Measurements from ENCODE around the gene TMEM123.
"Not testable (repeated sequence)": the region's sequence is repeated elsewhere in the genome, so short reads cannot be mapped to it uniquely, and the experiment has no call there.

TMEM123 gene

DNA sequence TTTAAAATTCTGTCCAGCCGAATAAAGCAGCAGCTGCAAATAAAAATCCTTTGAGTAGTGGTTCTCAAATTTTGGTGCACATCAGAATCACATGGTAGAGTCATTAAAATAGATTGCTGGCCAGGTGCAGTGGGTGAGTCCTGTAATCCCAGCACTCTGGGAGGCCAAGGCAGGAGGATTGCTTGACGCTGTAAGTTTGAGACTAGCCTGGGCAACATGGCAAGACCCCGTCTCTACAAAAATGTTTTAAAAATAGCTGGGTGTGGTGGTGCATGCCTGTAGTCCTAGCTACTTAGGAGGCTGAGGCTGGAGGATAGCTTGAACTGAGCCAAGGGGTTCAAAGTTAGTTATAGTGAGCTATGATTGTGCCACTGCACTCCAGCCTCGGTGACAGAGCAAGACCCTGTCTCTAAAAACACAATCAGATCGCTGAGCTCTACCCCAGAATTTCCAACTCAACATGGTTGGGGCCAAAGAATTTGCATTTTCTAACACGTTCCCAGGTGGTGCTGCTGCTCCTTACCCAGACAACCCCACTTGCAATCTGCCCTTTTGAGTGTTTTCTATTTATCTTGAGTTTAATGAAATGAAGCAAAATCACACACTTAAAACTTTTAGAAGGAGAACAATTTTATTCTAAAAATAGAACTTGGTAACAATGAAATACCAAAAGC is 56.7 kb downstream of the TMEM123 start:
- no peak for DNase-seq (ENCODE audit: low read depth in 3 of 3)

DNA sequence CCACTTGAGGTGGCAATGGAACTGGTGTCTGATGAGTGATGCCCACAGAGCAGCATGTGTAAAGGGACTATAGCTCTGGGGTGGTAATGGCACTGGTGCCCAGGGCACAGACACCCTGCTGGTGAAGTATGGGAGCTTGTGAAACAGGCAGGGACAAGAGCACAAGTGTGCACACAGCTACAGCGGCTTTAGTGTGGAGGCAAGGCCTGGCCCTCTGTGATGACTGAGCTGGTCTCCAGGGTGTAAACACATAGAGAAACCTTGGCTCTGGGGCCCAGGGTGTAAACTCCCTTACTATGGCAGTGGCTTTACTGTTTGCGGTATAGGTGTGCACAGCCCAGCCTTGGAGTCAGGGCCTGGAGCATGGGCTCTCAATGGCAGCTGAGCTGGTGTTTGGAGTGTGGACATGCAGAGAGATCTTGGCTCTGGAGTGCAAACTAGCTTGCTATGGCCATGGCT is 59.3 kb downstream of the TMEM123 start:
- no peak for DNase-seq (ENCODE audit: low read depth in 3 of 3)

DNA sequence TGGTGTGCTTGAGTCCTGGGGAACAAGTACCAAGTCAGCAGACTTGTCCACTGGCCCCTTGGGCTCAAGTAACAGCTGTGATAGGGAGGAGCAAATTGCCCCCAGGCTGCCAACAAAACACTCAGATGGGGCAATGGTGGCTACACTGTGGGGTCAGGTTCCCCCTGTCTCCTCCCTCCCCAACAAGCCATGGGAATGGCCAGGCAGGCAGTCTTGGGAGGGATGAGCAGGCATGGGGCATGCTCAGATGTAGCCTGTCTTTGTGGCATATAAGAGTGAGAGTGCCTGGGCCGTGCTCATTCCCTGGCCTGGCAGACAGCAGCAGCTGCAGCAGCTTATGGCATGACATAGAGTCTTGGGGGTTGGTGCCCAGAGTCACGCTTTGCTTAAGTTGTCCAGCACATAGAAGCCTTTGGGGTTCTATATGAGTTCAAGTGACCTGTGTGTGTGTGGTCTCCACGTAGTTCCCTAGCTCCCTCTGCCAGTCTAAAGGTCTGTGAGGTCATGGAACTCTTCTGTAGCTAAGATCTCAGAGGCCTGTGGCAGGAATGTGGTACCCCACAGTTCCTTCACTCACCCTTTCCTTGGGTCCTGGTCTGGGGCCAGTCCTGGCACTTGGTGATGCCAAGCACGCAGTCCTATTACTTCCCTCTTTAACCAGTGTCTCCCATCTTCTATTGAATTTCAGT is 60.9 kb downstream of the TMEM123 start:
- DNase-seq (ENCODE audit: low read depth in 3 of 3) = no peak

DNA sequence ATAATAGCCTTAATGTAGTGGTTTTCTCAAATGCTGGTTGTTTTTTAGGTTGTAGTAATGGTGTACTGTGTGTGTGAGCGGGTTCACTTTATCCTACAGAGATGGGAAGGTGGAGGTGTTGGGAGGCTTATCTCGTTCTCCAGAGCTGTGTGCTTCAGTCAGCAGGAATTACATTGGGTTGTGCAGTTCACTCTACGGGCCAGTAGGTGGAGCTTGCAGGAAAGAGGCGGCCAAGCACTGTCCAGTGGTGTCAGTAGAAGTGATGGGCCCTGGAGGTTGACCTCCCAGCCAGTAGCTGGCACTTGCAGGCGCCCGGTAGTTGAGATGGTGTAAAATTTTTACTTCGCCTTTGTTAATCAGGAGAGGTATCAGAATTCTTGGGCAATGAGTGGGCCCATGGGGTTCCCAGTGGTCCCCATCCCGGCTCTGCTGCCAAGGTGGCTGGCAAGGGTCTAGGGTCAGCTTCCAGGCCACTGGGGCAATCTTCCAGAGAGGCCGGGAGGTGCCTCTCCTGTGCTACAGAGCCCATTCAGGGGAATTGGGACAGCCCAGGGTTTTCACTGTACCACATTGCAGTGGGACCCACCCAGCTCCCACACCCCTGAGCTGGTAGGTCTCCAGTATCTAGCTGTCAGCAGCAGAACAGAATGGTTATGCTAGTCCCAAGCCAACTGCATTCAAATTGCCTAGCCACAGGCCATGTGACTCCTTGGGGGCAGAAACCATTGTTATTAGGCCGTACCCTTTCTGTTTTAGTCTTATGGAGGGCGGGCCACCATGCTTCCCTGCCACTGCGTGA is 61.7 kb downstream of the TMEM123 start:
- peak; percentile 13 to 28 (median 23) for DNase-seq (ENCODE audit: low read depth in 3 of 3)

DNA sequence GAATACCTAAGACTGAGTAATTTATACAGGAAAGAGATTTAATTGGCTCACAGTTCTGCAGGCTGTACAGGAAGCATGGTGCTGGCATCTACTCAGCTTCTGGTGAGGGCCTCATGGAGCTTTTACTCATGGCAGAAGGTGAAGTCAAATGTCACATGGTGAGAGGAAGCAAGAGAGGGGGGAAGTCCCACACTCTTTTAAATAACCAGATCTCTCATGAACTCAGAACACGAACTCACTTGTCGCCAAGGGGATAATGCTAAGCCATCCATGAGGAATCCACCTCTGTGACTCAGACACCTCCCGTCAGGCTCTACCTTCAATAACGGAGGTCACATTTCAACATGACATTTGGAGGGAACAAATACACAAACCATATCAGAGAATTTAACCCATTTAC is 63.3 kb downstream of the TMEM123 start:
- no peak for DNase-seq (ENCODE audit: low read depth in 3 of 3)

DNA sequence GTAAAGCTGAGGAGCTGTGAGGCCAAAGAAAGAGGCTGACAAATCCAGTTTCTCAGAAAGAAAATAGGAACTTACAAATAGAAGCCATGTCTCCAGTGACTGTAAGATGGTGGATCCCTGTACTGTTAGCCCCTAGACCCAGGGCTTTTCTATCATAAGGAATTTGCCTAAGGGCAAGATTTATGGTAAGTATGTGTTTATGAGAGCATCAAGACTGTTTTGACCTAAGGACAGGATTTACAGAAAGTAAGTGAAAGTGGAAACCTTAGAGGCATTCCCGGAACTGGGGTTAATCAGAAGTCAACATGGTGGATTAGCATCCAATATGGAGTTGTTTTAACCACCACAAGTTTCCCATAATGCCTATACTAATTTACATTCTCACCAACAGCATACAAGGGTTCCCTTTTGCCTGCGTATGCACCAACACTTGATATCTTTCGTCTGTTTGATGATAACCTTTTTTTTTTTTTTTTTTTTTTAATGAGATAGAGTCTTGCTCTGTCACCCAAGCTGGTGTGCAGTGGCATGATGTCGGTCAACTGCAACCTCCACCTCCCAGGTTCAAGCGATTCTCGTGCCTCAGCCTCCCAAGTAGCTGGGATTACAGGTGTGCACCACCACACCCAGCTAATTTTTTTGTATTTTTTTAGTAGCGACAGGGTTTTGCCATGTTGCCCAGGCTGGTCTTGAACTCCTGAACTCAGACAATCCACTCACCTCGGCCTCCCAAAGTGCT is 65.4 kb downstream of the TMEM123 start:
- DNase-seq (ENCODE audit: low read depth in 3 of 3) = no peak

DNA sequence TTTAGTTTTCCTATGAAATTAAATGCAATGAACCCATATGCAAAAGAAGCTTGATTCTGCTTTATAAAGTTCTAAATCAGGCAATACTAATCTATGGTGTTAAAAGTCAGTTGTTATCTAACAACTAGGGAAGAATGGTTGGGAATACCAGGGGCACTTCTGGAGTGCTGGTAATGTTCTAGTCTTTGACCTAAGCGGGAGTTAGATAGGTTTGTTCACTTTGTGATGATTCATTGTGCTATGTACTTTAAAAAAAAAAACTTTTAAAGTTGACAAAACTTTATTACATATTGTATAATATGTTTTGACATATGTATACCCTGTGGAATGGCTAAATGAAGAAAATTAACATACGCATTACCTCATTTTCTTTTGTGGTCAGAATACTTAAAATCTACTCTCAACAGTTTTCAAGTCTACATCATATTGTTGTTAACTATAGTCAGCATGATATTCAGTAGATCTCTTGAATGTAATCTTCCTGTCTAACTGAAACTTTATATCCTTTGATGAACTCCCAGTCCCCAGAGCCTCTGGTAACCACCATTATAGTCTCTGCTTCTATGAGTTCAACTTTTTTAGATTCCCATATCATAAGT is 66.3 kb downstream of the TMEM123 start:
- DNase-seq (ENCODE audit: low read depth in 3 of 3) = no peak

DNA sequence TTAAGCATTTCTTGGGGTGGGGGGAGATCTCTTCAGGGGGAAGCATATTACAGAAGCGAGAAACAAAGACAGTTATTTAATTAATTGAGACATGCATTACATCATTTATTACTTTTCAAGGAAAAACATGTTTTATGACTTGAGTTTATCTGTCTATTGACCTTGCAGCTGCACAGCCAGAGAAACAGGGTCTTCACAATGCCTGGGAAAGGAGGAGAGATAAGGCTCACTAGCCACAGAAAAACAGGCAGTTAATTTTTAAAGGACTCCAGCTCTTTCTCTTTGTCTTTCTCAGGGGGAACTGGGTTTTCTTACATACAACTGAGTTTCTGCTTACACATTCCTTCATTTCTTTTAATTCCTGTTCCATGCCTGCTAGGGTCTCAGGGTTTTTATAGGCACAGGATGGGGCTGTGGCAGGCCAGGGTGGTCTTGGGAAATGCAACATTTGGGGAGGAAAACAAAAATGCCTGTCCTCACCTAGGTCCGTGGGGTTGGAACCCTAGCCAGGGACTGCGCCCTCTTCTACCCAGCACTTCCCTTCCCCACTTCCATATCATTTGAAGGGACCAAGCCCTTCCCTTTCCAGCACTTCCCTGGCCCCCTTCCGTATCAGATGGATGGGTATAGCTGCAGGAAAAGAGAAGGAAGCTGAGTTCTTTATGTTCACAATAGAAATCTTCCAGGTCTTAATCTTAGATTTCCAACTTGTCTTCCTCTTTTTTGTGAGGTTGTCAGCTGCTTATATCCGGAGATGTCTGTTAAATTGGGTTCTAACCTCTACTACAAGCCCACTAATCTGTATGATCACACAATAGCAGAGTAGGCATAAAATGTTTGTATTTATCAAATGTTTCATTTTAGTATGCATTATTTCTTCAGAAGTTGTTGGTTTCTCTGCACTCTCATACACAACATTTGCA is 67.2 kb downstream of the TMEM123 start:
- DNase-seq (ENCODE audit: low read depth in 3 of 3) = no peak

DNA sequence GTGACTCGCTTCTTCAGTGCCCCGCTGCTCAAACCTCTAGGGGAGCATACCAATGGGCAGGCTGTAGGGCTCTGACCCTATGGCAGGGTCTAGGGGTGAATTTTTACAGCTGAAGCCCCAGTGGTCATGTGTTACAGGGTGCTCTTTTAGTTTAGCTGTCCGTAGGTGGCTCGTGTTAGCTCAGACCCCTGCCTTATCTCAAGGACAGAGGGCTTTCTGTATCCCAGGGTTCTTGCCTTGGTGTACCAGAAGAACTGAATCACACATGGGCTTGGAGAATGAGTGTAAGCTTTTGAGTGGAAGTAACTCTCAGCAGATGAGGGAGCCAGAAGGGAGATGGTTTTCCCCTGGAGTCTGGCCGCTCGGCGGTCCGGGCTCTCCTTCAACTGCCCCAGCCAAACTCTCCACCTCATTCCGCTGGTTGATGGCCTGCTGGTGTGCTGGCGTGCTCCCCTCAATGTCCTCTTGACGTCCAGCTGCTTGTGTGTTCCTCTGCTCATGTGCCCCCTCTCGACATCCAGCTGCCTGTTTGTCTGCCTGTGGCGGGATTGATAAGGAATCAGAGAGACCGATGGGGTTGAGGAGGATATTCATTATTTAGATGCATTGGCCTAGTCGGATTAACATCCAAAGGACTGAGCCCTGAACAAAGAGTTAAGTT is 68.0 kb downstream of the TMEM123 start:
- DNase-seq (ENCODE audit: low read depth in 3 of 3) = no peak

DNA sequence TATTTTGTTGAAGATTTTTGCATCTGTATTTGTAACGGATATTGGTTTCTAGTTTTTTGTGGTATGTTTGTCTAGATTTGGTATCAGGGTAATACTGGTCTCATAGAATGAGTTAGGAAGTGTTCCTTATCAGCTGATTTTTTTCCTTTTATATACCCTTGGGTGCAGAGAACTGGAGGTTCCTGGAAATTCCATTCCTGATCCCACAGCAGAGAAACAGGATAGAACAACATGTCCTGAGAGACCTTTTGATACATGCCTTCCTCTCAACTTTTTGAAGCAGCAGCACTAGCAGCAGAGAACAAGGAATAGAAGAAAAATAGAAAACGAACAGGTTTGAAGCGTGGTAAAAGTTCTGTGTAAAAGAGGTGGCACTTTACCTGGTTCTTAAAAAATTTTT is 68.7 kb downstream of the TMEM123 start:
- DNase-seq (ENCODE audit: low read depth in 3 of 3) = no peak

DNA sequence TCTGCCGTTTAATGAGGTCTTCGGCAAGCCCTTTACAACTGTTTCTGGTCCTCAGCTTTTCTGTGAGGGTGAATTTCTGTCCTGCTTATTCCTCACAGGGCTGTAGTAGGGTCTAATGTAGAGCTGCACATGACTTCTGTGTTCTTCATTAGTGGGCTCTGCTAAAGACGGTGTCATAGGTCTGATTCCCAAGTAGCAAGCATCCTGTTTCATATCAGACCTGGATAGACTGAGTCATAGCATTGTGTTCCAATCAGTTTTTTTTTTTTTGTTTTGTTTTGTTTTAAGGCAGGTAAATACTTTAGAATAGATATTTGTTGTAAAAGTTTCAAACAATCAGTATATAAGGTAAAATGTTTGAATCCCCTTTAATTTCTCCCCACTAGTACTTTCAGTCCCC is 70.2 kb downstream of the TMEM123 start:
- DNase-seq (ENCODE audit: low read depth in 3 of 3) = no peak

DNA sequence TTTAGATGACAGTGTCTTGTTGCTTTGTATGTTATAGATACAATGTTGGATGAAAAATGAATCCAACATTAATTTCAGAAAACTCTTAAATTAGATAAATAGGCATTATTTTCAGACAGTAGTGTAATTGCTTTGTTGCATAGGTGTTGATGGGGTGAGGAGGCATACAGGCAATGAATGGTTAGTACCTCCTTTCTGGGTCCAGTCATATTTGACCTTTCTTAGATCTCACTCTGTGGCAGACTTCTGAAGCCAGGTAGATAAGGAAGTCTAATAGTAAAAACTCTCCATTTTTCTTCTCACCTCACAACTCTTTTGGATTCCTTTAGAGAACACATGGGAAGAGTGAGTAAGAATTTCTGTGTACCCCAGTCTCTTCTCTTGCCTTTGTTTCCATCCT is 73.7 kb downstream of the TMEM123 start:
- DNase-seq (ENCODE audit: low read depth in 3 of 3) = no peak

DNA sequence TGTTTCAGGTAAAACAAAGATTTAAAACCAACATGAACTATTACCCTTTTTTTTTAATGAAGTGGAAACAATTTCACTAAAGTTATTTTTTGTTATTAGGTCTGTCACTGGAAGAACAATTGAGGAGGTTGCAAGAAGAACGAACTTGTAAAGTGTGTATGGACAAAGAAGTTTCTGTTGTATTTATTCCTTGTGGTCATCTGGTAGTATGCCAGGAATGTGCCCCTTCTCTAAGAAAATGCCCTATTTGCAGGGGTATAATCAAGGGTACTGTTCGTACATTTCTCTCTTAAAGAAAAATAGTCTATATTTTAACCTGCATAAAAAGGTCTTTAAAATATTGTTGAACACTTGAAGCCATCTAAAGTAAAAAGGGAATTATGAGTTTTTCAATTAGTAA is 74.7 kb downstream of the TMEM123 start:
- no peak for DNase-seq (ENCODE audit: low read depth in 3 of 3)

DNA sequence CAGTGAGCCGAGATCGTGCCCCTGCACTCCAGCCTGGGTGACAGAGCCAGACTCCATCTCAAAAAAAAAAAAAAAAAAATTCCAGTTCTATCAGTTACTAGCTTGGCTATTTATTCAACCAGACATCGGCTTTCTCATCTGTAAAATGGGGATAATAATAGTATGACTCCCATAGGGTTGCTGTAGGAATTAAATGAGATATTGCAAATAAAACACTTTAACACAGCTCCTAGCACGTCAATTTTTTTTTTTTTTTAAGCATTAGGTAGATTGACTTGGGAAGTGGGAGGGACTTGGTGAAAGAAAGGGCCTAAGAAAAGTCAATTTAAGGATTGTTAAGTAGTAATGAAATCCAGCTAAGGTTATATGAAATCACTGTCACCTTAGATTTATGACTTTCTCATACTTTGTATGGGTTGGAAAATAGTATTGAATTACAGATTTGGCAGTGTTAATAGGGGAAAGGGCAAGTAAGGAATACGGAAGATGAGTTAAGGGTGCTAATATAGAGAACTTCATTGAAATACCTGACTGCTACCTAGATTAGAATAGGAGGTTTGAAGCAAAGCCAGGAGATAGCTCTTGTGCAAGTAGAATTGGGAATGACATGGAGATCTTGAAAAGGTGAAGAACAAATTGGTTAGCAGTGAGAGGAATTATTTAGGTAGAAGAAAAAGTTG is 76.7 kb downstream of the TMEM123 start:
- DNase-seq (ENCODE audit: low read depth in 3 of 3) = no peak

DNA sequence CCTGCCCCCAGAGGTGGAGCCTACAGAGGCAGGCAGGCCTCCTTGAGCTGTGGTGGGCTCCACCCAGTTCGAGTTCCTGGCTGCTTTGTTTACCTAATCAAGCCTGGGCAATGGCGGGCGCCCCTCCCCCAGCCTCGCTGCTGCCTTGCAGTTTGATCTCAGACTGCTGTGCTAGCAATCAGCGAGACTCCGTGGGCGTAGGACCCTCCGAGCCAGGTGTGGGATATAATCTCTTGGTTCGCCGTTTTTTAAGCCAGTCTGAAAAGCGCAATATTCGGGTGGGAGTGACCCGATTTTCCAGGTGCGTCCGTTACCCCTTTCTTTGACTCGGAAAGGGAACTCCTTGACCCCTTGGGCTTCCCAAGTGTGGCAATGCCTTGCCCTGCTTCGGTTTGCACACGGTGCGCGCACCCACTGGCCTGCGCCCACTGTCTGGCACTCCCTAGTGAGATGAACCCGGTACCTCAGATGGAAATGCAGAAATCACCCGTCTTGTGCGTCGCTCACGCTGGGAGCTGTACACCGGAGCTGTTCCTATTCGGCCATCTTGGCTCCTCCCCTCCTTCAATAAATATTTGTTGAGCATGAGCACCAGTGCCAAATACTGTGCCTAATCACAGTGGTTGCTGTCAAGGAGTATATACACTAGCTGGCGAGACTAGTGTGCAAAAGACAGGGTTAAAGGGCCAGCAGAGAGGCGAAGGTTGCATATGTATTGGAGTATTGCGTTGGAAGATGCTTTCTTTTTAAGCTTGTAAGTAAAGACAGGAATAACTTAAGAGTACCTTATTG is 77.7 kb downstream of the TMEM123 start:
- not testable (repeated sequence) for DNase-seq (ENCODE audit: low read depth in 3 of 3)

DNA sequence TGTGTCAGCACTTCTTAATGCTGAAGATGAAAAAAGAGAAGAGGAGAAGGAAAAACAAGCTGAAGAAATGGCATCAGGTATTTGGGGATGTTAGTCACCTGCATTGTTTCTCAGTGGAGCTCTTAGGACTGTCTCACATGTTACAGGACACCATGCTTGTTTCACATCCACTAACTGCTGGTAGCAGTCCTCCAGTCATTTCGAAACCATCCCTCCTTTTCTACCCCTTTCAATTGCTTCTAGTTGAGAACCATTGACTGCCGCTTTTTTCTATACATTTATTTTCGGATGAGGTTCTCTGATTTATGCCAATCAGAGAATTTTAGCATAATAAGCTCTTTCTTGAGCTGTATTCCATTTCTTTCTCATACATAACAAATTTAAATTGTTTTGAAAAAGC is 84.1 kb downstream of the TMEM123 start:
- no peak for DNase-seq (ENCODE audit: low read depth in 3 of 3)

DNA sequence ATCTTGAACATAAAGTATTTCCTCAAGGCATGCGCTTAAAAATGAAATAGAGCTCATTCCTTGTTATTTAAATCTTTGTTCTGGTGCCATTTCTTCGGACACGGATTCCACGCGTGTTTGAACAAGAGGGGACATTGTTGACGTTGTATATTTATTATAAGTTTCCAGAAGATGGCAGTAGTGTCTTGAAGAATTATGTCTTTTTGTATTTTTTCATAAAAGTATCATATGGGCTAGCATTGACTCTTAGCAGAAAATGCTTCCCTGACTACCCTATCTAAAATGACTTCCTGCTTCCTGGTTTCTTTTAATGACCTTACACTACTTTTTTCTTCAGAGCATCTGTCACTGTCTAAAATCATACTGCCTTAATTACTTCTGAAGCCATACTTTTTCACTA is 85.2 kb downstream of the TMEM123 start:
- no peak for DNase-seq (ENCODE audit: low read depth in 3 of 3)

DNA sequence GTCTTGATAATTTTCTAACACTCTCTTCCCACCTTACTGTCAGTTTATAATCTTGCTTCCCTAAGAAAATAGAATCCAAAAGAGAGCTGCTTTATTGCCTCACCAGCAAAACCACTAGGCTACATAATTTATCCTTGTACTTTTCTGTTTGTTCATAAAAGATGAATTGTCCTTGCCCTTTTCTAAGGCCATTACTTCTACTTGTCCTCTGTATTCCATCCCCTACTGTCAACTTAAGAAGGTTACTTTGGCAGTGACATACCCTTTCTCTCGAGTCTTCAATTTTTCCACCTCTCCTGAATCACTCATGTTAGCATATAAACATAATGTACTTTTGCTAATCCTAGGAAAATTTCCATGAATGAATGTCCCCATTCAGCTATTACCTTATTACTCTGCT is 87.6 kb downstream of the TMEM123 start:
- DNase-seq (ENCODE audit: low read depth in 3 of 3) = no peak

All from stimulated activated CD4-positive, alpha-beta T cell treated with anti-CD3 and anti-CD28 coated beads, TNF-alpha, amount 100 ng/mL, for 4 hours (primary cell).